ENCODE measurements around the gene WNT4.

GRCh38 chr1:22127248-22127647 is 15.6 kb downstream of the WNT4 start:
- TF ChIP-seq CTCF (IDR thresholded peaks at IDR 0.05), result no peak
- TF ChIP-seq EZH2 (IDR thresholded peaks at IDR 0.05; ENCODE audit: borderline replicate concordance, insufficient read depth, low read depth, low read length, poor library complexity, severe bottlenecking), result no peak
